Lower leg skin (tissue), 3 donors: ENCODE measurements around the gene FBXO17.
"Not testable (repeated sequence)": the region's sequence is repeated elsewhere in the genome, so short reads cannot be mapped to it uniquely, and the experiment has no call there.

Experiments used
- POLR2A ChIP-seq, 2 donors: fragments of 450-650 bp; IDR thresholded peaks; one replicate each; pipeline ENCODE4 v1.6.1; 2016 to 2017; ENCODE audit warnings: antibody characterized with exemption in 2 of 2, mild to moderate bottlenecking in 1 of 2, moderate library complexity in 1 of 2
- TF ChIP-seq, protein P1 (sequence below), 3 donors: fragments of 450-650 bp; IDR thresholded peaks; one replicate each; pipeline ENCODE4 v1.5.1; 2016; ENCODE audit warnings: antibody characterized with exemption in 3 of 3, mild to moderate bottlenecking in 3 of 3, moderate library complexity in 2 of 3

GRCh38 chr19:38987745-38988144, 12.2 kb upstream of the FBXO17 start:
- TF ChIP-seq, protein P1, sequence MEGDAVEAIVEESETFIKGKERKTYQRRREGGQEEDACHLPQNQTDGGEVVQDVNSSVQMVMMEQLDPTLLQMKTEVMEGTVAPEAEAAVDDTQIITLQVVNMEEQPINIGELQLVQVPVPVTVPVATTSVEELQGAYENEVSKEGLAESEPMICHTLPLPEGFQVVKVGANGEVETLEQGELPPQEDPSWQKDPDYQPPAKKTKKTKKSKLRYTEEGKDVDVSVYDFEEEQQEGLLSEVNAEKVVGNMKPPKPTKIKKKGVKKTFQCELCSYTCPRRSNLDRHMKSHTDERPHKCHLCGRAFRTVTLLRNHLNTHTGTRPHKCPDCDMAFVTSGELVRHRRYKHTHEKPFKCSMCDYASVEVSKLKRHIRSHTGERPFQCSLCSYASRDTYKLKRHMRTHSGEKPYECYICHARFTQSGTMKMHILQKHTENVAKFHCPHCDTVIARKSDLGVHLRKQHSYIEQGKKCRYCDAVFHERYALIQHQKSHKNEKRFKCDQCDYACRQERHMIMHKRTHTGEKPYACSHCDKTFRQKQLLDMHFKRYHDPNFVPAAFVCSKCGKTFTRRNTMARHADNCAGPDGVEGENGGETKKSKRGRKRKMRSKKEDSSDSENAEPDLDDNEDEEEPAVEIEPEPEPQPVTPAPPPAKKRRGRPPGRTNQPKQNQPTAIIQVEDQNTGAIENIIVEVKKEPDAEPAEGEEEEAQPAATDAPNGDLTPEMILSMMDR (IDR thresholded peaks at IDR 0.05): not testable (repeated sequence)
- not testable (repeated sequence) for TF ChIP-seq POLR2A (IDR thresholded peaks at IDR 0.05)
